DMS 273 (cell line): ENCODE measurements around the gene APOL2.
A peak's percentile ranks its signal among the peaks of the same experiment; 100 is the strongest.

ENCODE experiments used
- DNase-seq: peaks from one replicate; lab custom pipeline; 2025; ENCODE audit not compliant: unreplicated experiment; lab: John Stamatoyannopoulos, UW

The APOL2 gene

GRCh38 chr22:36180928-36181327 is 58.4 kb downstream of the APOL2 start:
- no peak for DNase-seq

GRCh38 chr22:36180038-36180880 is 59.1 kb downstream of the APOL2 start:
- peak; percentile 71 for DNase-seq

- DNase-seq = no peak
Observed at GRCh38 chr22:36177160-36177559, 62.2 kb downstream of the APOL2 start.
